GM13977 (cell line): Measurements from ENCODE around the gene IDH3G.

Experiments
- DNase-seq: peaks from one replicate; pipeline ENCODE4 v3.0.0; 2012; ENCODE audit warnings: low spot score
- in situ Hi-C: fragments of 300-500 bp; cut with MboI; formaldehyde crosslinking; loops from one replicate; pipeline ENCODE4 v1.12.0; 2022; ENCODE audit warnings: low sequenced_read_pairs, low pct_unique_long_range_greater_than_20kb, mixed read lengths, inconsistent platforms; ENCODE audit not compliant: unreplicated experiment
- TF ChIP-seq, protein P1 (sequence below): IDR thresholded peaks from 2 replicates; pipeline ENCODE4 v1.5.1; 2012; ENCODE audit warnings: mild to moderate bottlenecking, control low read depth; ENCODE audit not compliant: insufficient read depth; ENCODE audit errors: extremely low read depth, missing control alignments

IDH3G gene

DNA sequence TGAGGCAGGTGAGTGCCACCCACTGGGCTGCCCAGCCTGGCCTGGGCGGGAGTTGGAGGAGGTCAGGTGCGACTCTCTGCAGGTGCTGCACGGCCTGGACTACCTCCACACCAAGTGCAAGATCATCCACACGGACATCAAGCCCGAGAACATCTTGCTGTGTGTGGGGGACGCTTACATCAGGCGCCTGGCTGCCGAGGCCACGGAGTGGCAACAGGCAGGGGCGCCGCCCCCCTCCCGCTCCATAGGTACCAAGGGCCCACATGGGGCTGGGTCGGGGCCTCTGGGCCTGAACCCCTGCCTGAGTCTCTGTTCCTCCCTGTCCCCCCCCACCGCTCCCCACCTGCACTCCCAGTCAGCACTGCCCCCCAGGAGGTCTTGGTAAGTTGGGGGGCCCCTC lies 11.3 kb downstream of the IDH3G start:
- no peak for DNase-seq
- TF ChIP-seq, protein P1, sequence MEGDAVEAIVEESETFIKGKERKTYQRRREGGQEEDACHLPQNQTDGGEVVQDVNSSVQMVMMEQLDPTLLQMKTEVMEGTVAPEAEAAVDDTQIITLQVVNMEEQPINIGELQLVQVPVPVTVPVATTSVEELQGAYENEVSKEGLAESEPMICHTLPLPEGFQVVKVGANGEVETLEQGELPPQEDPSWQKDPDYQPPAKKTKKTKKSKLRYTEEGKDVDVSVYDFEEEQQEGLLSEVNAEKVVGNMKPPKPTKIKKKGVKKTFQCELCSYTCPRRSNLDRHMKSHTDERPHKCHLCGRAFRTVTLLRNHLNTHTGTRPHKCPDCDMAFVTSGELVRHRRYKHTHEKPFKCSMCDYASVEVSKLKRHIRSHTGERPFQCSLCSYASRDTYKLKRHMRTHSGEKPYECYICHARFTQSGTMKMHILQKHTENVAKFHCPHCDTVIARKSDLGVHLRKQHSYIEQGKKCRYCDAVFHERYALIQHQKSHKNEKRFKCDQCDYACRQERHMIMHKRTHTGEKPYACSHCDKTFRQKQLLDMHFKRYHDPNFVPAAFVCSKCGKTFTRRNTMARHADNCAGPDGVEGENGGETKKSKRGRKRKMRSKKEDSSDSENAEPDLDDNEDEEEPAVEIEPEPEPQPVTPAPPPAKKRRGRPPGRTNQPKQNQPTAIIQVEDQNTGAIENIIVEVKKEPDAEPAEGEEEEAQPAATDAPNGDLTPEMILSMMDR = no peak
- in situ Hi-C loops = no loop called here

DNA sequence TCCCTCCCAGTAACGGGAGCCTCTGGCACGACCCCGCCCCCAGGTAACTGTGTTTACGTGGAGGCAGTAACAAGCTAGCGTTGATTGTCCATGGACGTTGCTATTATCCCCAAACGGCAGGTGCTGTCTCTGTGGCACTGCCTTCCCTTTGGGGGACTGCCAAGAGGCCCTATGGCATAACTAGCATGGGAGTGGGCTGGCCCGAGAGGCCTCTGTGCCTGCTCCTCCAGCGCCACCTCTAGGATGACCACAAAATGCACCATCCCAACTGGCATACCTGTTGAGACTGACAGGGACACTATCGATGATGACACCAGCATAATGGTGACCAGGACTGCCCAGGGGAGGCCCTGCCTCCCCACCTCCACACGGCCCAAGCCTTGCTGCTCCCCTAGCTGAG lies 11.9 kb downstream of the IDH3G start:
- DNase-seq = no peak
- TF ChIP-seq, protein P1 = peak; percentile 9
- in situ Hi-C loops = no loop called here

DNA sequence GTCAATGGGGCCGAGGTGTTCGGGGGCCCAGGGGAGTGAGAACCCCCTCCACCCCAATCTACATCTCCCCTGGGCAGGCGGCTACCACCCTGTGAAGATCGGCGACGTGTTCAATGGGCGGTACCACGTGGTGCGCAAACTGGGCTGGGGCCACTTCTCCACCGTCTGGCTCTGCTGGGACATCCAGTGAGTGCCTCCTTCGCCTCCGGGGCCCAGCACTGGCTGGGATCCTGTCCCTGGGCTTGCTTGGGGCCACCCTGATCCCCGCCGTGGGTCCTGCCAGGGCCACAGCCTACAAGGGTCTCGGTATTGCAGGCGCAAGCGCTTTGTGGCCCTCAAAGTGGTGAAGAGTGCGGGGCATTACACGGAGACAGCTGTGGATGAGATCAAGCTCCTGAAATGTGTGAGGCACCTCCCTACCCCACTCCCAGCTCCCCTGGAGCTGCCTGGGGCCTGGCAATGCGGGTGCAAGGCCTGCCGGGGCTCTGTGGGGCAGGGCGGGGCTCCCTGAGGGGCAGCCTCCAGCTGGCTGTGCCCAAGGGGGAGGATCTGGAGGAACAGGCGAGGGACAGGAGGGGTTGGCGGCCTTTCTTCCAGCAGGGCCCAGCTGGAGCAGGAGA lies 12.6 kb downstream of the IDH3G start:
- TF ChIP-seq, protein P1 = no peak
- DNase-seq = no peak
- in situ Hi-C loops = no loop called here

DNA sequence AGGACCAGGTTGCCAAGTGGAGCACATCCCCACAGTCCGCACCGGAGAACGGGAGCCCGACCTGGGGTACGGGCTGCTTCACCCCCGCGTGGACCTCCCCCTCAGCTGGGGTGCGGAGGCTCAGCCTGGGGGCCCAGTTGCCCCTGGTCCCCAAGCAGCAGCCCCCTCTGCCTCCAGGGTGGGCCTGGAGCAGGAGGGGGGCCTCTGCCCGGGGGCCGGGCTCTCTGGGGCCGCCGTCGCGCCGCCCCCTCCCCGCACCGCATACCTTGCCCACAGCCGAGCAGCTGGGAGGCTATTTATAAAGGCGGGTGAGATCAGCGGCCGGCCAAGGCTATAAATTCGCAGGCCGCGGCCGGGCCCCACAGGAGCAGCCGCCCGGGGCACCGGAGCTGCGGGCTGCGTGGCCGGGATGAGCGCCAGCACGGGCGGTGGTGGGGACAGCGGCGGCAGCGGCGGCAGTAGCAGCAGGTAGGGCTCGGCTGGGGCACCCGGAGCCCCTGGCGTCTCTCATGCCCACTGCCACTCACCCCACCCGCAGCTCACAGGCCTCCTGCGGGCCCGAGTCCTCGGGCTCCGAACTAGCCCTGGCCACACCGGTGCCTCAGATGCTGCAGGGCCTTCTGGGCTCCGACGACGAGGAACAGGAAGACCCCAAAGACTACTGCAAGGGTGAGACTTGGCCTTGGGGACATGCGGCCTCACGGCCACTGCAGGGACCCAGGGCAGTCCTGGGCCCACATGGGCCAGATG lies 13.3 kb downstream of the IDH3G start, which contains the start of gene SRPK3:
Gene SRPK3, plus strand, starts transcription at position 364 of the 750 bp plus-strand sequence. Its CDS starts 46 bp downstream, at position 410.
- TF ChIP-seq, protein P1 = no peak
- in situ Hi-C loops = no loop called here
- DNase-seq = no peak

DNA sequence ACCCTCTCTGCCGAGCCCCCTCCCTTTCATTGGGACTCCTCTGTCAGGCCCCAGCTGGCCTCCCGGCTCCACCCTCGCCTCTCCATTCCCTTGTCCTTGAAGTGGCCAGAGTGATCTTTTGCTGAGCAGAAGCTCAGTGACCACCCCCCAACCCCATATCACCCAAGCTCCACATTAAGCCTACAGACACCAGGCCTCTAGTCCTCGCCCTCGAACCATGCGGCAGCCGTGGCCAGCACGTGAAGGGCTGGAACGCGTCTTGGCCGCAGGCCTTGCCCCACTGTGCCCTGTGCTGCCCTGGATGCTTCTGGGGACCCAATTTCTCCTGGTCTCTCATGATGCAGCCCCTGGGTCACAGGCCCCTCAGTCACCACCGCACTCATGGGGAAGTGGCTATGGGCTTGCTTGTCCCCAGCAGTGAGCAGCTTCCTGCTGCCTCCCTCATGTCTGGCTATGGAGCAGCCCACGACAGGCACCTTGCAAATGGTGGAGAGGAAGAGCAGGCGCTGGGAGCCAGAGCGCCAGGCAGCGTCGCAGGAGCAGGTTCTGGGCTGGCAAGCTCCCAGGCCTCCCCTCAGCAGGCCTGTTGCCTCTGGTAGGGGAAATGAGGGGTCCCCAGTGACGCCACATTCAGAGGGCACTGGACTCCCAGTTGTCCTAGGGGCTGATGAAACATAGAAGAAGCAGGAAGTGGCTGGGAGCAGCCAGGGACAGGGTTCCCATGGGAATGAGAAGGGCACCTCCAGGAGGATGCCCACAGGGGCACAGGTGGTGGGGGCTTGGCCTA lies 14.1 kb downstream of the IDH3G start:
- no peak for DNase-seq
- in situ Hi-C loops = no loop called here
- TF ChIP-seq, protein P1 = no peak

DNA sequence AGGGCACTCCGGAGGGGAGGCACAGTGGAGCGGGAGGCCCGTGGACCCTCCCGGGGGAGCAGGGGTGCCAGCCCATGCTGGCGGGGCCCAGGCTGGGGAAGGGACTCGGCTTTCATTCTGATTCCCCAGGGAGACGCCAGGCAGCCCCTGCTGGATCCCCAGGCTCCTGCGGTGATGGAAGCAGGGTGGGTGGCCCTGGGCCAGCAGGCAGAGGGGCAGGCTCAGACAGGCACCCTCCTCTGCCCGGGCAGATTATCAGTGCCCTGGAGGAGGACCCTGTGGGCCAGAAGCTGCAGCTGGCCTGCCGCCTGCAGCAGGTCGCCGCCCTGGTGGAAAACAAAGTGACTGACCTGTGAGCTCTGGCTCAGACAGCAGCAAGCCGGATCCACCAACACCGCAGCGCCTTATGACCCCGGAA lies 15.5 kb downstream of the IDH3G start:
- in situ Hi-C loops = no loop called here
- no peak for DNase-seq
- TF ChIP-seq, protein P1 = peak; percentile 6
